ENCODE results near the gene SOX3. TPM values are rescaled to one million over a fixed set of nuclear protein-coding genes. Genes with fewer than 3 reads are reported as not detected.
A peak's percentile ranks its signal among the peaks of the same experiment; 100 is the strongest.

The SOX3 gene
- total RNA-seq, 1 donor from 2014 or later: not detected

DNA sequence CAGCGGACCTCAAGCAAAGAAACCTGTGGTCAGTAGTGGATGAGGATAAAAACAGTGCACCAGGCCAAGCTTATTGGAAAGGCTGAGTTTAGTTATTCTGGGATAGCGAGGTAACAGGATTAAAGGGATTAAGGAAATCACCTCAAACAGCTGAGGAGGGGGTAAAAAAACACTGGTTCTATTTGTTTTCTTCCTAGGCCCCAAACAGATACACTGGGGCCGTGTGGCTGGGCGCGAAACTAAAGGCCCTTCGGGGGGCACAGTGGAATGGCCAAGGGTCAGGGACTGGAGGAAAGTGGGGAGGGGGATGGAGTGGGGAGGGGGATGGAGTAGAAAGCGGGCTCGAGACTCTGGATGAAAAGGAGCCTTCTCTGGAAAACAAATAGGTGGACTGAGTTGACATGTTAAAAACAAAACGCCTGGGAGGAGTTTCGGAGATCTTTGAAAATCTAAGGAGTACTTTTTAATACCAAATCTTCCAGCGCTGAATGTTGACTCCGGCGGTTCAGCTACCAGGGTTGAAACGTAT, 2.9 kb downstream of the SOX3 start:
- DNase-seq (ENCODE audit: missing footprints): no peak
- ATAC-seq: no peak
- intact Hi-C loops (cut with DNase I): loop anchor here (10.0 kb wide), 1 partner anchor 447 kb away; no protein-coding TSS in a partner anchor

DNA sequence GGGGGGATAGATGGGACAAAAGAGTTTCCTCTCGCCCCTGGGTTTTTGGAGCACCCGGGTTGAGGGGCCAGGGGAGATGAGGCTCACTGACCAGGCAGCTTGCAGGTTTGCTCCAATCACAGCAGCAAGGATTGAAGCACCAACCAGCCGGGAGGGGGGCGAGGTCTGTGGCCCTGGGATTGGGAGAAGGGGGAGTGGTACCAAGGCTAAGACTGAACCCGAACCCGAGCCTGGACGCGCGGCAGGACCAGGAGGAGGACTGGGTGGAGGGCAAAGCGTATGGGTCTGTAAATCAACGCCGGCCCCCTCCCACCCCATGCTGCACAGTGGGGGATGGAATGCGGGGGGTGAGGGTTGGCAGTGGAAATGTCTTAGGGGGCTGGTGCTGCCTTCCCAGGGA, 3.5 kb downstream of the SOX3 start:
- intact Hi-C loops (cut with DNase I): loop anchor here (10.0 kb wide), 1 partner anchor 447 kb away; no protein-coding TSS in a partner anchor
- ATAC-seq (no peak), DNase-seq (ENCODE audit: missing footprints) (no peak)

DNA sequence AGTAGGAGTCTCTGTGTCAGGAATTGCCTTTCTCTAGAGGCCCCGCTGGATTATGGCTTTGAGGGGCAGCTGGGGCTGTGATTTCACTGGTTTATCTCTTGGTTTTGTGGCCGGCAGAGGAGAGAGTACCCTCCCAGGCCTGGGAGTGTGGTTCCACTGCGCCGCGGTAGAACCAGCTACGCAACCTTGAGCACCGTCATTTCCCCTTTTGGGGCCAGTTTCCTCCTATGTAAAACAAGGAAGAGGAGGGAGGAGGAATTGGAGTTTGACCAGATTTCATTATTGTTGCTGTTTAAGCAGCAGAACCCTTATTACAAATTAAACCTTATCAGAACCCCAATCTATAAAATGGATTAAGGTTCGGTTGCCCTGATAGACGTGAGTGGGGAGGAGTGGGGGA, 4.4 kb downstream of the SOX3 start:
- intact Hi-C loops (cut with DNase I): loop anchor here (10.0 kb wide), 1 partner anchor 446 kb away; no protein-coding TSS in a partner anchor
- DNase-seq (ENCODE audit: missing footprints): no peak
- ATAC-seq: no peak

GRCh38 chrX:140495739-140496138, 9.1 kb downstream of the SOX3 start:
- intact Hi-C loops (cut with DNase I): loop anchor here (10.0 kb wide), 1 partner anchor 61 kb away; no protein-coding TSS in a partner anchor
- ATAC-seq: no peak
- no peak for DNase-seq (ENCODE audit: missing footprints)

DNA sequence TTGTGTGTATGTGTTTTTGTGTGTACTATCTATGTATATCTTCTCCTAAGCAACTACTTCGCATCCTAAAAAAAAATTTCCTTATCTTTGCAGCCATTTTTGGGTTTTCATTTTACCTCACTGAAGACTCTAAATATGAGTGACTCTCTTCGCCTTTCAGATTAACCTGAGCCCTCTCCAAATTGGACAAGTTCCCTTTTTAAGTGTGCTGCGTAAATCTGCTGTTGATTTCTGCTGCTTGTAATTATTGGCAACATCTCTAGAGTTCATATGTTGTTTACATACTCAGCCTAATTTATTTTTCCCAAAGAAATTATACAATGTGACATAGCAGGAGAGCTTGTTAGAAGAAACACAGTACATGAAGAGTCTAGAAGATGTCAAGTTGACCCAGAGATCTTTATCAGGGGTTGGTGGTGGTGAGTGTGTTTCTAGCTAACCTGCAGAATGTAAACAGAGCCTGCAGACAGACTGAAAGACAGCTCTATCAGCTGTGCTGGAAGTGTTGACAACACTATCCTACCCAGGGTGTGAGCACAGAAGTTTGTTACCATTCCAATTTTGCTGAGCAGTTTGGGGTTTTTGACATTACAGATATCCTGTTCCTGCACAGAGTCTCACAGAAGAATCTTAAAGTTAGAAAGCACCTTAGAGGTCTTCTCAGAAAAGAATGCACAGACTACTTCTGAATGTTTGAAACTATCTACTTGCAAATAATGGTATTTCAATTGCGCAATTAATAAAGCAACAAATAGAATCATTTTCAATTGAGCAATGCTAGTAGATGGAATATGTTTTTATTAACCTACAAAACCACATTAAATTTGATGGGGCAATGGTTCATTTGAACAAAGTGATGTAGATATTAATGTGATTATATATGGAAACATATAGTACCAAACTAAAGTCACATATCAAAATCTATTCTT, 12.5 kb downstream of the SOX3 start:
- intact Hi-C loops (cut with DNase I): loop anchor here (10.0 kb wide), 1 partner anchor 58 kb away; no protein-coding TSS in a partner anchor
- ATAC-seq (peak; percentile 78), DNase-seq (ENCODE audit: missing footprints) (no peak)

DNA sequence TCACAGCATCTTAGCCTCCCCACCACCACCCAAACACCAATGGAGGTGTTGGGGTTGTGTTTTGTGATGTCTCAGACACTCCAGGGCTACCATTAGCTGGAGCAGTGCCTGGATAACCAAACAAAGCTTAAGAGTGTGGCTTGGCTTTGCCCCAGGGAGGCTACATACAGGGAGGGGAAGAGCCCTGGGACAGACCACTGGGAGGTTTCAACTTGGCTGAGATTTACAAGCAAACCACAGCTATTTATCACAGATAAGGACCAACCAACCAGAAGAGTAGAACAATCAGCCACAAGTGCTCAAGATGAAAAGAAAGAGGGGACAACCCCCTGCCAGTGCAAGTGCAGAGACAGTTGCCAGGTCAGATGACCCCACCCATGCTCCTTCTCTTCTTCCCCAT, 24.1 kb downstream of the SOX3 start:
- ATAC-seq: no peak
- intact Hi-C loops (cut with DNase I): no loop called here
- DNase-seq (ENCODE audit: missing footprints): no peak

DNA sequence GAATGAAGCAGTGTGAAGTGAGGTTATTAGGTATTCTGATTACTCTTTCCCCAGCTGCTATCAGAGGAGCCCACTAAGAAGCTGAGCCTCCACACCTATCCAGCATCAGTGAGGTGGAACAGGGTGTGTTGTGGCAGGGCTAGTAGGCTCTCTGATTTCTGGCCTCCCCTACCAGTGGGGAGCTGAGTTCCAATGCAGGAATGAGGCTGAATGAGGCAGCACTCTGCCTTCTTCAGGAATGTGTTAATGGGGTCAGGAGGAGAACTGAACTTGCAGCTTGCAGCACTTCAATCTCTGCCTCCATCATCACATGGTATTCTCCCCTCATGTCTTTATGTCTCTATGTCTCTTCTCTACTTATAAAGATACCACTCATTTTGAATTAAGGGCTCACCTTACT, 26.9 kb downstream of the SOX3 start:
- intact Hi-C loops (cut with DNase I): no loop called here
- ATAC-seq (no peak), DNase-seq (ENCODE audit: missing footprints) (no peak)

GRCh38 chrX:140475025-140475424, 29.8 kb downstream of the SOX3 start:
- DNase-seq (ENCODE audit: missing footprints) (no peak), ATAC-seq (no peak)
- intact Hi-C loops (cut with DNase I): no loop called here

GRCh38 chrX:140467211-140467610, 37.7 kb downstream of the SOX3 start:
- intact Hi-C loops (cut with DNase I): no loop called here

More at GRCh38 chrX:140467211-140467610, 37.7 kb downstream of the SOX3 start:
- DNase-seq (ENCODE audit: missing footprints) (no peak), ATAC-seq (no peak)

Other genes starting within 250 kb of the SOX3 start
- 187 TPM for gene LINC00632, start 204.7 kb upstream of the SOX3 start, total RNA-seq